ENCODE data around the gene SBNO2.

The SBNO2 gene

DNA sequence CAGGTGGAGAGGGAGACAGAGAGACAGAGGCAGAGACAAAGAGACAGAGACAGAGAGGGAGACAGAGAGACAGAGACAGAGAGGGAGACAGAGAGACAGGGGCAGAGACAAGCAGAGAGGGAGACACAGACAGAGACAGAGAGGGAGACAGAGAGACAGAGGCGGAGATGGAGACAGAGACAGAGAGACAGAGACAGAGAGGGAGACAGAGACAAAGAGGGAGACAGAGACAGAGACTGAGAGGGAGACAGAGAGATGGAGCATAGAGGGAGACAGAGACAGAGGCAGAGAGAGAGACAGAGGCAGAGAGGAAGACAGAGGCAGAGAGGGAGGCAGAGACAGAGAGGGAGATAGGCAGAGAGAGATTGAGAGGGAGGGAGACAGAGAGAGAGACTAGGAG, 29.3 kb downstream of the SBNO2 start:
- ATAC-seq = no peak
- TF ChIP-seq, protein P1, sequence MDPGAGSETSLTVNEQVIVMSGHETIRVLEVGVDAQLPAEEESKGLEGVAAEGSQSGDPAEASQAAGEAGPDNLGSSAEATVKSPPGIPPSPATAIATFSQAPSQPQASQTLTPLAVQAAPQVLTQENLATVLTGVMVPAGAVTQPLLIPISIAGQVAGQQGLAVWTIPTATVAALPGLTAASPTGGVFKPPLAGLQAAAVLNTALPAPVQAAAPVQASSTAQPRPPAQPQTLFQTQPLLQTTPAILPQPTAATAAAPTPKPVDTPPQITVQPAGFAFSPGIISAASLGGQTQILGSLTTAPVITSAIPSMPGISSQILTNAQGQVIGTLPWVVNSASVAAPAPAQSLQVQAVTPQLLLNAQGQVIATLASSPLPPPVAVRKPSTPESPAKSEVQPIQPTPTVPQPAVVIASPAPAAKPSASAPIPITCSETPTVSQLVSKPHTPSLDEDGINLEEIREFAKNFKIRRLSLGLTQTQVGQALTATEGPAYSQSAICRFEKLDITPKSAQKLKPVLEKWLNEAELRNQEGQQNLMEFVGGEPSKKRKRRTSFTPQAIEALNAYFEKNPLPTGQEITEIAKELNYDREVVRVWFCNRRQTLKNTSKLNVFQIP (CRISPR knock-in tag; IDR thresholded peaks at IDR 0.05; ENCODE audit: borderline replicate concordance, low read depth) = no peak

DNA sequence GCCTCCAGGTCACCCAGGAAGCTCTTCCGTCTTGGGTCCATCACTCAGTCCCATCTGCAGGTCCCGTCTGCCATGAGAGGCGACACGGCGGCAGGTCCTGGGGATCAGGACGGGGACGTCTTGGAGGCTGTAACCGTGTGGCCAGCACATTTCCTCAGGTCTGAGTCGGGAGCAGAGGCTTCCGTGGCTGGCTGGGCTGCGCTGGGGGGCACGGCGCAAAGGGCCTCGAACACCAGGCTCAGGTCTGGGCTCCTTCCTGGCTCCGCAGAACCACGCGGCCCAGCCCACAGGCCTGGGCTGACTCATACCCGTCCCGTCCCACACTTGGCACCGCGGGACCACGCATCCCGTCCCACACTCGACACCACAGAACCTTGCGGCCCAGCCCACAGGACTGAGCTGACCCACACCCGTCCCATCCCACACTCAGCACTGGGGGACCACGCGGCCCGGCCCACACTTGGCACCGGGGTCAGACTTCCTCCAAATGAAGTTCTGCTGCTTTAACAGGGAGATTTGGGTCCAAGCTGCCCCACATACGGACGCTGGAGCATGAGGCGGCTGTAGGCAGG, 30.2 kb downstream of the SBNO2 start:
- no peak for TF ChIP-seq ZFP3 (CRISPR knock-in tag; IDR thresholded peaks at IDR 0.05)
- TF ChIP-seq SNAI2 (CRISPR knock-in tag; IDR thresholded peaks at IDR 0.05) = no peak
- no peak for TF ChIP-seq ZFP30 (CRISPR knock-in tag; IDR thresholded peaks at IDR 0.05)
- TF ChIP-seq ISL1 (CRISPR knock-in tag; IDR thresholded peaks at IDR 0.05) = no peak
- TF ChIP-seq, protein P2, sequence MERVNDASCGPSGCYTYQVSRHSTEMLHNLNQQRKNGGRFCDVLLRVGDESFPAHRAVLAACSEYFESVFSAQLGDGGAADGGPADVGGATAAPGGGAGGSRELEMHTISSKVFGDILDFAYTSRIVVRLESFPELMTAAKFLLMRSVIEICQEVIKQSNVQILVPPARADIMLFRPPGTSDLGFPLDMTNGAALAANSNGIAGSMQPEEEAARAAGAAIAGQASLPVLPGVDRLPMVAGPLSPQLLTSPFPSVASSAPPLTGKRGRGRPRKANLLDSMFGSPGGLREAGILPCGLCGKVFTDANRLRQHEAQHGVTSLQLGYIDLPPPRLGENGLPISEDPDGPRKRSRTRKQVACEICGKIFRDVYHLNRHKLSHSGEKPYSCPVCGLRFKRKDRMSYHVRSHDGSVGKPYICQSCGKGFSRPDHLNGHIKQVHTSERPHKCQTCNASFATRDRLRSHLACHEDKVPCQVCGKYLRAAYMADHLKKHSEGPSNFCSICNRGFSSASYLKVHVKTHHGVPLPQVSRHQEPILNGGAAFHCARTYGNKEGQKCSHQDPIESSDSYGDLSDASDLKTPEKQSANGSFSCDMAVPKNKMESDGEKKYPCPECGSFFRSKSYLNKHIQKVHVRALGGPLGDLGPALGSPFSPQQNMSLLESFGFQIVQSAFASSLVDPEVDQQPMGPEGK (CRISPR knock-in tag; IDR thresholded peaks at IDR 0.05; ENCODE audit: borderline replicate concordance) = no peak
- no peak for TF ChIP-seq RARB (CRISPR knock-in tag; IDR thresholded peaks at IDR 0.05)
- no peak for TF ChIP-seq CSDC2 (CRISPR knock-in tag; IDR thresholded peaks at IDR 0.05)
- no peak for TF ChIP-seq TCF4 (CRISPR knock-in tag; IDR thresholded peaks at IDR 0.05; ENCODE audit: borderline replicate concordance)
- TF ChIP-seq ZNF565 (CRISPR knock-in tag; conservative IDR thresholded peaks at IDR 0.05; ENCODE audit: low read depth) = no peak
- TF ChIP-seq ZNF8 (CRISPR knock-in tag; IDR thresholded peaks at IDR 0.05) = no peak
- TF ChIP-seq ZC3H10 (CRISPR knock-in tag; IDR thresholded peaks at IDR 0.05) = no peak
- no peak for TF ChIP-seq ESRRG (CRISPR knock-in tag; IDR thresholded peaks at IDR 0.05)
- no peak for TF ChIP-seq ARNTL (CRISPR knock-in tag; IDR thresholded peaks at IDR 0.05; ENCODE audit: borderline replicate concordance, low read depth)
- TF ChIP-seq, protein P1 (CRISPR knock-in tag; IDR thresholded peaks at IDR 0.05; ENCODE audit: borderline replicate concordance, low read depth) = no peak
- no peak for TF ChIP-seq OSR1 (CRISPR knock-in tag; IDR thresholded peaks at IDR 0.05)
- TF ChIP-seq, protein P3, sequence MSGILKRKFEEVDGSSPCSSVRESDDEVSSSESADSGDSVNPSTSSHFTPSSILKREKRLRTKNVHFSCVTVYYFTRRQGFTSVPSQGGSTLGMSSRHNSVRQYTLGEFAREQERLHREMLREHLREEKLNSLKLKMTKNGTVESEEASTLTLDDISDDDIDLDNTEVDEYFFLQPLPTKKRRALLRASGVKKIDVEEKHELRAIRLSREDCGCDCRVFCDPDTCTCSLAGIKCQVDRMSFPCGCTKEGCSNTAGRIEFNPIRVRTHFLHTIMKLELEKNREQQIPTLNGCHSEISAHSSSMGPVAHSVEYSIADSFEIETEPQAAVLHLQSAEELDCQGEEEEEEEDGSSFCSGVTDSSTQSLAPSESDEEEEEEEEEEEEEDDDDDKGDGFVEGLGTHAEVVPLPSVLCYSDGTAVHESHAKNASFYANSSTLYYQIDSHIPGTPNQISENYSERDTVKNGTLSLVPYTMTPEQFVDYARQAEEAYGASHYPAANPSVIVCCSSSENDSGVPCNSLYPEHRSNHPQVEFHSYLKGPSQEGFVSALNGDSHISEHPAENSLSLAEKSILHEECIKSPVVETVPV (CRISPR knock-in tag; IDR thresholded peaks at IDR 0.05) = no peak
- no peak for TF ChIP-seq TOX (CRISPR knock-in tag; IDR thresholded peaks at IDR 0.05; ENCODE audit: borderline replicate concordance)
- TF ChIP-seq ZNF70 (CRISPR knock-in tag; IDR thresholded peaks at IDR 0.05) = no peak
- ATAC-seq = no peak

DNA sequence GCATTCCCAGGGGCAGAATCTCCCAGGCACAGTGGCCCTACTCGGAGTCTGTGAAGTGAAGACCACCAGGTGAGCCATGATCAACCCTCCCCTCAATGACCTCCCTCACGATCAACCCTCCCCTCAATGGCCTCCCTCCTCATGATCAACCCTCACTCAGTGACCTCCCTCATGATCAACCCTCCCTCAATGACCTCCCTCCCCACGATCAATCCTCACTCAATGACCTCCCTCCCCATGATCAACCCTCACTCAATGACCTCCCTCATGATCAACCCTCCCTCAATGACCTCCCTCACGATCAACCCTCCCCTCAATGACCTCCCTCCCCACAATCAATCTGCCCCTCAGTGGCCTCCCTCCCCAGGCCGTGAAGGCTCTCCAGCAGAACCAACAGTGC, 32.1 kb downstream of the SBNO2 start:
- TF ChIP-seq SNAI2 (CRISPR knock-in tag; IDR thresholded peaks at IDR 0.05) (no peak), ISL1 (CRISPR knock-in tag; IDR thresholded peaks at IDR 0.05) (no peak), ESRRG (CRISPR knock-in tag; IDR thresholded peaks at IDR 0.05) (no peak), ZNF70 (CRISPR knock-in tag; IDR thresholded peaks at IDR 0.05) (no peak), ZNF8 (CRISPR knock-in tag; IDR thresholded peaks at IDR 0.05) (no peak), OSR1 (CRISPR knock-in tag; IDR thresholded peaks at IDR 0.05) (no peak), TOX (CRISPR knock-in tag; IDR thresholded peaks at IDR 0.05; ENCODE audit: borderline replicate concordance) (no peak)
- TF ChIP-seq, protein P4, sequence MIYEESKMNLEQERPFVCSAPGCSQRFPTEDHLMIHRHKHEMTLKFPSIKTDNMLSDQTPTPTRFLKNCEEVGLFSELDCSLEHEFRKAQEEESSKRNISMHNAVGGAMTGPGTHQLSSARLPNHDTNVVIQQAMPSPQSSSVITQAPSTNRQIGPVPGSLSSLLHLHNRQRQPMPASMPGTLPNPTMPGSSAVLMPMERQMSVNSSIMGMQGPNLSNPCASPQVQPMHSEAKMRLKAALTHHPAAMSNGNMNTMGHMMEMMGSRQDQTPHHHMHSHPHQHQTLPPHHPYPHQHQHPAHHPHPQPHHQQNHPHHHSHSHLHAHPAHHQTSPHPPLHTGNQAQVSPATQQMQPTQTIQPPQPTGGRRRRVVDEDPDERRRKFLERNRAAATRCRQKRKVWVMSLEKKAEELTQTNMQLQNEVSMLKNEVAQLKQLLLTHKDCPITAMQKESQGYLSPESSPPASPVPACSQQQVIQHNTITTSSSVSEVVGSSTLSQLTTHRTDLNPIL (CRISPR knock-in tag; IDR thresholded peaks at IDR 0.05; ENCODE audit: low read depth) = no peak
- TF ChIP-seq, protein P1 (CRISPR knock-in tag; IDR thresholded peaks at IDR 0.05; ENCODE audit: borderline replicate concordance, low read depth) = no peak
- TF ChIP-seq, protein P5, sequence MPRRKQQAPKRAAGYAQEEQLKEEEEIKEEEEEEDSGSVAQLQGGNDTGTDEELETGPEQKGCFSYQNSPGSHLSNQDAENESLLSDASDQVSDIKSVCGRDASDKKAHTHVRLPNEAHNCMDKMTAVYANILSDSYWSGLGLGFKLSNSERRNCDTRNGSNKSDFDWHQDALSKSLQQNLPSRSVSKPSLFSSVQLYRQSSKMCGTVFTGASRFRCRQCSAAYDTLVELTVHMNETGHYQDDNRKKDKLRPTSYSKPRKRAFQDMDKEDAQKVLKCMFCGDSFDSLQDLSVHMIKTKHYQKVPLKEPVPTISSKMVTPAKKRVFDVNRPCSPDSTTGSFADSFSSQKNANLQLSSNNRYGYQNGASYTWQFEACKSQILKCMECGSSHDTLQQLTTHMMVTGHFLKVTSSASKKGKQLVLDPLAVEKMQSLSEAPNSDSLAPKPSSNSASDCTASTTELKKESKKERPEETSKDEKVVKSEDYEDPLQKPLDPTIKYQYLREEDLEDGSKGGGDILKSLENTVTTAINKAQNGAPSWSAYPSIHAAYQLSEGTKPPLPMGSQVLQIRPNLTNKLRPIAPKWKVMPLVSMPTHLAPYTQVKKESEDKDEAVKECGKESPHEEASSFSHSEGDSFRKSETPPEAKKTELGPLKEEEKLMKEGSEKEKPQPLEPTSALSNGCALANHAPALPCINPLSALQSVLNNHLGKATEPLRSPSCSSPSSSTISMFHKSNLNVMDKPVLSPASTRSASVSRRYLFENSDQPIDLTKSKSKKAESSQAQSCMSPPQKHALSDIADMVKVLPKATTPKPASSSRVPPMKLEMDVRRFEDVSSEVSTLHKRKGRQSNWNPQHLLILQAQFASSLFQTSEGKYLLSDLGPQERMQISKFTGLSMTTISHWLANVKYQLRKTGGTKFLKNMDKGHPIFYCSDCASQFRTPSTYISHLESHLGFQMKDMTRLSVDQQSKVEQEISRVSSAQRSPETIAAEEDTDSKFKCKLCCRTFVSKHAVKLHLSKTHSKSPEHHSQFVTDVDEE (CRISPR knock-in tag; IDR thresholded peaks at IDR 0.05) = no peak
- ATAC-seq = no peak; the same call in 2 of the 3 replicates
